H1 (cell line): Measurements from ENCODE around the gene NENF. TPM values are rescaled to one million over a fixed set of nuclear protein-coding genes. Genes with fewer than 3 reads are reported as not detected.

Experiments used
- CTCF ChIA-PET: fragments of 300-600 bp; sonication (Branson Sonifier 250); formaldehyde crosslinking; loops from one replicate; lab custom pipeline; 2021; ENCODE audit not compliant: partially characterized antibody; lab: Charles Lee
- POLR2A ChIA-PET: fragments of 300-600 bp; sonication (Branson Sonifier 250); formaldehyde crosslinking; loops from one replicate; lab custom pipeline; 2021; ENCODE audit warnings: inconsistent platforms; ENCODE audit not compliant: partially characterized antibody; lab: Charles Lee
- DNase-seq, 2 experiments: peaks; one replicate each; pipeline versions ENCODE4 v3.0.0 to v3.0.0-alpha.2; 2010 to 2022; ENCODE audit warnings: low spot score in 2 of 2, low read depth in 1 of 2, mixed read lengths in 1 of 2
- FAIRE-seq: peaks from 2 replicates; lab custom pipeline; 2011; peaks lifted over from hg19 to GRCh38; lab: Jason Lieb, UNC
- H2AFZ ChIP-seq: 2 replicates; pipeline ENCODE4 v1.8.1; 2012; ENCODE audit warnings: low read length, inconsistent platforms
- H2AK5ac ChIP-seq: 2 replicates; pipeline ENCODE4 v1.6.1; 2013; ENCODE audit warnings: low read depth, low read length
- H2BK120ac ChIP-seq: replicated peaks from 2 replicates; pipeline ENCODE3; 2013; ENCODE audit warnings: low read depth, low read length, inconsistent platforms
- H2BK12ac ChIP-seq: 2 replicates; pipeline ENCODE4 v1.6.1; 2013; ENCODE audit warnings: low read depth, low read length
- H2BK15ac ChIP-seq: 2 replicates; pipeline ENCODE4 v1.6.1; 2013; ENCODE audit warnings: low read length
- H2BK20ac ChIP-seq: 2 replicates; pipeline ENCODE4 v1.6.1; 2013; ENCODE audit warnings: low read length
- H2BK5ac ChIP-seq: 2 replicates; pipeline ENCODE4 v1.6.1; 2013; ENCODE audit warnings: low read depth, low read length
- H3K14ac ChIP-seq: 2 replicates; pipeline ENCODE4 v1.6.1; 2013; ENCODE audit warnings: inconsistent platforms; ENCODE audit not compliant: insufficient read length
- H3K18ac ChIP-seq: 2 replicates; pipeline ENCODE4 v1.6.1; 2013; ENCODE audit warnings: low read length; ENCODE audit errors: extremely low read depth
- H3K23ac ChIP-seq: 2 replicates; pipeline ENCODE4 v1.6.1; 2013; ENCODE audit warnings: inconsistent platforms; ENCODE audit not compliant: insufficient read length
- H3K23me2 ChIP-seq: 2 replicates; pipeline ENCODE4 v1.6.1; 2013; ENCODE audit warnings: low read depth, low read length
- H3K27ac ChIP-seq: 2 replicates; pipeline ENCODE4 v1.6.1; 2011; ENCODE audit warnings: low read depth, low read length, inconsistent platforms
- H3K27me3 ChIP-seq, 4 experiments: replicated peaks in 1 of 4; 1 replicate in 1 of 4; 2 replicates in 3 of 4; pipeline versions ENCODE4 v1.6.1 to v1.8.1; 2011 to 2013; ENCODE audit warnings: low read length in 3 of 4, mild to moderate bottlenecking in 3 of 4, inconsistent platforms in 2 of 4, mixed read lengths in 2 of 4, moderate library complexity in 1 of 4; ENCODE audit not compliant: control insufficient read depth in 3 of 4, insufficient read depth in 3 of 4; ENCODE audit errors: extremely low read depth in 1 of 4
- H3K36me3 ChIP-seq, 4 experiments: 2 replicates each; pipeline versions ENCODE4 v1.6.1 to v1.8.1; 2011 to 2013; ENCODE audit warnings: mild to moderate bottlenecking in 4 of 4, low read length in 3 of 4, moderate library complexity in 2 of 4, control low read depth in 1 of 4, inconsistent platforms in 1 of 4; ENCODE audit not compliant: insufficient read depth in 4 of 4, control insufficient read depth in 2 of 4
- H3K4ac ChIP-seq: replicated peaks from 2 replicates; pipeline ENCODE3; 2013; ENCODE audit warnings: low read length, low read depth, mixed read lengths, inconsistent platforms; ENCODE audit not compliant: insufficient read length
- H3K4me1 ChIP-seq, 4 experiments: replicated peaks in 1 of 4; 1 replicate in 1 of 4; 2 replicates in 3 of 4; pipeline versions ENCODE4 v1.6.1 to v1.8.1; 2011 to 2013; ENCODE audit warnings: low read length in 3 of 4, inconsistent platforms in 2 of 4, mixed read lengths in 1 of 4; ENCODE audit not compliant: insufficient read depth in 4 of 4, control insufficient read depth in 3 of 4
- H3K4me2 ChIP-seq, 2 experiments: 2 replicates each; pipeline versions ENCODE4 v1.6.1 to v1.8.1; 2011 to 2013; ENCODE audit warnings: low read depth in 2 of 2, low read length in 2 of 2, control low read depth in 1 of 2, inconsistent platforms in 1 of 2, mild to moderate bottlenecking in 1 of 2; ENCODE audit not compliant: insufficient read depth in 1 of 2
- H3K4me3 ChIP-seq, 4 experiments: fragments of 200-600, 300-600 bp in 1 of 4; sonication (generic), shearing (Covaris generic), sonication (Bioruptor Twin) in 1 of 4; 2 replicates each; pipeline versions ENCODE4 v1.5.1 to v1.8.1; 2011 to 2016; ENCODE audit warnings: low read length in 4 of 4, low read depth in 3 of 4, control low read depth in 2 of 4, inconsistent platforms in 2 of 4, mild to moderate bottlenecking in 2 of 4, mixed read lengths in 1 of 4, moderate library complexity in 1 of 4; ENCODE audit not compliant: insufficient read depth in 2 of 4; ENCODE audit errors: extremely low read depth in 1 of 4
- H3K56ac ChIP-seq: replicated peaks from 2 replicates; pipeline ENCODE3; 2013; ENCODE audit warnings: low read depth, mild to moderate bottlenecking, mixed read lengths, low read length, inconsistent platforms; ENCODE audit not compliant: insufficient read length
- H3K79me1 ChIP-seq: 2 replicates; pipeline ENCODE4 v1.6.1; 2013; ENCODE audit warnings: low read depth, low read length, control low read depth
- H3K79me2 ChIP-seq, 2 experiments: 2 replicates each; pipeline versions ENCODE4 v1.6.1 to v1.8.1; 2012 to 2013; ENCODE audit warnings: low read length in 2 of 2, mild to moderate bottlenecking in 2 of 2, inconsistent platforms in 1 of 2; ENCODE audit not compliant: insufficient read depth in 2 of 2, control insufficient read depth in 1 of 2
- H3K9ac ChIP-seq, 4 experiments: replicated peaks in 1 of 4; 1 replicate in 1 of 4; 2 replicates in 3 of 4; pipeline versions ENCODE4 v1.6.1 to v1.8.1; 2011 to 2013; ENCODE audit warnings: low read depth in 3 of 4, low read length in 3 of 4, control low read depth in 2 of 4, mild to moderate bottlenecking in 2 of 4, moderate library complexity in 2 of 4, inconsistent platforms in 1 of 4; ENCODE audit errors: extremely low read depth in 1 of 4
- H3K9me3 ChIP-seq, 2 experiments: 2 replicates each; pipeline versions ENCODE4 v1.6.1 to v1.8.1; 2012 to 2013; ENCODE audit warnings: mild to moderate bottlenecking in 2 of 2, moderate library complexity in 2 of 2, control low read depth in 1 of 2, inconsistent platforms in 1 of 2, low read depth in 1 of 2, low read length in 1 of 2, mixed read lengths in 1 of 2; ENCODE audit not compliant: insufficient read depth in 2 of 2
- H4K20me1 ChIP-seq, 2 experiments: replicated peaks in 1 of 2; 2 replicates each; pipeline versions ENCODE3 to v1.8.1; 2011 to 2013; ENCODE audit warnings: inconsistent platforms in 2 of 2, low read length in 2 of 2, mild to moderate bottlenecking in 1 of 2; ENCODE audit not compliant: insufficient read depth in 2 of 2, control insufficient read depth in 1 of 2
- H4K5ac ChIP-seq: 2 replicates; pipeline ENCODE4 v1.6.1; 2013; ENCODE audit warnings: low read length, low read depth, mixed read lengths, inconsistent platforms; ENCODE audit not compliant: insufficient read length
- H4K8ac ChIP-seq: 2 replicates; pipeline ENCODE4 v1.8.0; 2013; ENCODE audit warnings: mild to moderate bottlenecking, moderate library complexity, low read length, inconsistent platforms; ENCODE audit not compliant: insufficient read depth; ENCODE audit errors: extremely low read depth
- H4K91ac ChIP-seq: replicated peaks from 2 replicates; pipeline ENCODE3; 2013; ENCODE audit warnings: low read length, mixed read lengths, inconsistent platforms; ENCODE audit not compliant: insufficient read length
- BCL11A ChIP-seq, 2 experiments: IDR thresholded peaks; one replicate each; pipeline ENCODE4 v1.6.1; 2011; ENCODE audit warnings: low read depth in 2 of 2, low read length in 2 of 2, mild to moderate bottlenecking in 2 of 2
- CTBP2 ChIP-seq: IDR thresholded peaks from 2 replicates; pipeline ENCODE4 v1.7.0; 2011; ENCODE audit warnings: borderline replicate concordance, mild to moderate bottlenecking, moderate library complexity, mixed read lengths, low read length; ENCODE audit not compliant: insufficient read depth, insufficient read length
- GTF2F1 ChIP-seq: IDR thresholded peaks from 2 replicates; pipeline ENCODE4 v1.6.1; 2012; ENCODE audit warnings: low read depth, low read length, improper control_type of control experiment, borderline replicate concordance
- JUND ChIP-seq: IDR thresholded peaks from 2 replicates; pipeline ENCODE4 v1.6.1; 2011; ENCODE audit warnings: mild to moderate bottlenecking, improper control_type of control experiment, low read length
- KDM4A ChIP-seq: IDR thresholded peaks from one replicate; pipeline ENCODE4 v1.7.1; 2012; ENCODE audit warnings: low read depth, mild to moderate bottlenecking, moderate library complexity, low read length, inconsistent platforms; ENCODE audit not compliant: severe bottlenecking
- NRF1 ChIP-seq: IDR thresholded peaks from 2 replicates; pipeline ENCODE4 v1.6.1; 2011; ENCODE audit warnings: mild to moderate bottlenecking, low read depth, low read length, improper control_type of control experiment
- POLR2AphosphoS5 ChIP-seq: IDR thresholded peaks from 2 replicates; pipeline ENCODE4 v1.6.1; 2011; ENCODE audit warnings: low read depth, low read length
- RFX5 ChIP-seq: IDR thresholded peaks from 2 replicates; pipeline ENCODE4 v1.6.1; 2011; ENCODE audit warnings: low read depth, low read length, improper control_type of control experiment, borderline replicate concordance
- WGBS, 2 experiments: shearing (Covaris generic) in 1 of 2; methylation state at CpG; one replicate each; pipeline versions ENCODE4 v1.1.6 to v1.1.7; 2013 to 2015; ENCODE audit warnings: low lambda C conversion rate in 2 of 2, mixed read lengths in 2 of 2, inconsistent platforms in 1 of 2, low coverage in 1 of 2, missing lambda C conversion rate in 1 of 2; ENCODE audit not compliant: insufficient replicate concordance in 2 of 2, insufficient coverage in 1 of 2, insufficient read length in 1 of 2; ENCODE audit errors: extremely low coverage in 1 of 2, missing lambda C conversion rate in 1 of 2; 5-methylcytosine and 5-hydroxymethylcytosine counted together
- polyA plus RNA-seq, 7 experiments: library from polyadenylated mRNA; depleted of rRNA in 3 of 7; stranded (reverse) in 5 of 7; unstranded in 2 of 7; fragments of >200 nt in 5 of 7; fragments of 200-250 nt in 2 of 7; gene quantifications; 1 replicate in 5 of 7; 2 replicates in 1 of 7; 4 replicates in 1 of 7; pipeline versions ENCODE4 v1.2.1 to v1.2.3, GENCODE V29; 2011 to 2013; ENCODE audit warnings: missing spikeins in 2 of 7, mixed read lengths in 2 of 7
- total RNA-seq: library from RNA; stranded (reverse); fragmentation: NEBNext Ultra II Directional; extraction: Animal tissue kit (Norgen Biotek cat#: 25700); gene quantifications from 2 replicates; pipeline ENCODE4 v1.2.1, GENCODE V29; 2021
- TF ChIP-seq, protein P1 (sequence below): IDR thresholded peaks from 2 replicates; pipeline ENCODE4 v1.6.1; 2011; ENCODE audit warnings: low read depth, mild to moderate bottlenecking, low read length; ENCODE audit not compliant: insufficient read depth

Gene NENF
- total and polyA plus RNA-seq, 2 of the 8 experiments (the other 6 are each of a cell fraction or from before 2014, with no cell fraction given) = 27.0 to 28.0 TPM

DNA sequence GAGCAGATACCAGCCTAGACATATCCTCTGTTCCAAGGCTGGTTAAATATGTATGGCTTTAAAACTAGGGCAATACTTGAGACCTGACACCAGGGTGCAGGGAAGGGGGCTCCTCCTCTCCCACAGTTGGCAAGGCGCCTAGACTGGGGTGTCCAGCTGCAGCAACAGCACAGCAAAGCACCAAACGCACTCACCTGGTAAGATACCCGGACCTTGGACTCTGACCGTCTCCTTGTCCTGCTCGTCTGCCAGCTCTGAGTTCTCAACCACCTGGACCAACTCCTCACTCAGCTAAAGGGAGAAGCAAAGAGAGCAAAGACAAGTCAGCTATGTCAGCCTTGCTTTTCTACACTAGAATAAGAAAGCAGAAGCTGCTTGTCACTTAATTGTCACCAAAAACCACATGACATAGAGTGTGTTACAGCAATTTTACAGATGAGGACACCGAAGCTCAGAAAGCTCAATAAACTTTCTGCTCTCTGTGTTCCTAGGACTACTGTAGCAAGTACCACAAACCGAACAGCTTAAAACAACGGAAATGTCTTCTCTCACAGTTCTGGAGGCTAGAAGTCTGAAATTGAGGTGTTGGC is 22.4 kb upstream of the NENF start:
- Histone ChIP-seq H3K79me1 (peaks cover 9% of the 10 kb centered on the region; the same call in 1 of the 2 replicates), H2BK5ac (no peak overlapping the region), H3K4me1 (peaks cover 1 to 12% (median 7%) of the 10 kb centered on the region in 4 experiments; a peak in 6 of 7 replicates), H2BK12ac (no peak overlapping the region), H3K56ac (no peak overlapping the region), H3K23me2 (peaks cover 6% of the 10 kb centered on the region), H2BK15ac (no peak overlapping the region), H3K36me3 (peaks cover 19 to 47% (median 40%) of the 10 kb centered on the region in 4 experiments), H4K91ac (no peak overlapping the region), H2AK5ac (no peak overlapping the region), H2AFZ (no peak overlapping the region), H3K18ac (no peak overlapping the region)
- no peak for DNase-seq
- POLR2A ChIA-PET = interaction anchor here (1.2 kb wide), 1 partner anchor 33 kb away, joined by 3 read pairs; no protein-coding TSS in a partner anchor
- TF ChIP-seq GTF2F1 (no peak), BCL11A (IDR thresholded peaks at IDR 0.05; ENCODE audit: low read depth in 2 of 2, low read length in 2 of 2) (no peak), JUND (no peak), KDM4A (no peak), NRF1 (no peak), RFX5 (no peak), CTBP2 (no peak), POLR2AphosphoS5 (no peak)
- TF ChIP-seq, protein P1, sequence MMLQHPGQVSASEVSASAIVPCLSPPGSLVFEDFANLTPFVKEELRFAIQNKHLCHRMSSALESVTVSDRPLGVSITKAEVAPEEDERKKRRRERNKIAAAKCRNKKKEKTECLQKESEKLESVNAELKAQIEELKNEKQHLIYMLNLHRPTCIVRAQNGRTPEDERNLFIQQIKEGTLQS = no peak
- TF ChIP-seq, all 59 proteins: peak for 0
- Histone ChIP-seq H3K9me3 (no peaks in the 10 kb centered on the region), H3K27ac (no peak overlapping the region), H3K4ac (no peak overlapping the region), H4K20me1 (peaks cover 0 to 16% of the 10 kb centered on the region in 2 experiments), H4K8ac (no peak overlapping the region), H4K5ac (no peak overlapping the region), H3K4me3 (no peak overlapping the region), H2BK120ac (no peak overlapping the region), H2BK20ac (no peak overlapping the region), H3K23ac (no peak overlapping the region), H3K27me3 (no peaks in the 10 kb centered on the region; a peak in 1 of 7 replicates), H3K79me2 (peaks cover 0 to 14% of the 10 kb centered on the region in 2 experiments; a peak in 3 of 4 replicates), H3K9ac (no peak overlapping the region), H3K4me2 (no peak overlapping the region), H3K14ac (no peak overlapping the region)
- CTCF ChIA-PET = interaction anchor here (3.2 kb wide), 1 partner anchor 46 kb away, joined by 11 read pairs; no protein-coding TSS in a partner anchor
- 89% methylated on average over 8 of the region's 8 CpGs; no CpG with 5 or more reads in 1 of the 2 experiments for WGBS, 2 experiments
- no peak for FAIRE-seq
